GOT3 (cell line): ENCODE measurements around the gene ANO2.

ENCODE experiments used
- DNase-seq: peaks from one replicate; lab custom pipeline; 2025; ENCODE audit warnings: mixed read lengths; lab: John Stamatoyannopoulos, UW

The ANO2 gene

GRCh38 chr12:5916785-5917290 lies 28.2 kb downstream of the ANO2 start:
- no peak for DNase-seq

- no peak for DNase-seq
These were observed 29.5 kb downstream of the ANO2 start for GRCh38 chr12:5915511-5915910.

- DNase-seq: no peak
These were observed 30.5 kb downstream of the ANO2 start for GRCh38 chr12:5914387-5915149.

- no peak for DNase-seq
These were observed 31.7 kb downstream of the ANO2 start for GRCh38 chr12:5913387-5913786.

- no peak for DNase-seq
These were observed 32.4 kb downstream of the ANO2 start for GRCh38 chr12:5912437-5913334.

- no peak for DNase-seq
These were observed 33.0 kb downstream of the ANO2 start for GRCh38 chr12:5912011-5912410.

GRCh38 chr12:5910790-5911548 lies 34.1 kb downstream of the ANO2 start:
- DNase-seq: no peak

GRCh38 chr12:5909560-5909959 lies 35.5 kb downstream of the ANO2 start:
- no peak for DNase-seq

GRCh38 chr12:5908251-5908650 lies 36.8 kb downstream of the ANO2 start:
- no peak for DNase-seq

- DNase-seq: no peak
These were observed 37.3 kb downstream of the ANO2 start for GRCh38 chr12:5907807-5908206.

- no peak for DNase-seq
These were observed 39.3 kb downstream of the ANO2 start for GRCh38 chr12:5905757-5906156.

GRCh38 chr12:5904969-5905368 lies 40.1 kb downstream of the ANO2 start:
- no peak for DNase-seq

- DNase-seq: no peak
These were observed 40.6 kb downstream of the ANO2 start for GRCh38 chr12:5904441-5904840.

GRCh38 chr12:5902736-5903135 lies 42.3 kb downstream of the ANO2 start:
- DNase-seq: no peak

GRCh38 chr12:5901416-5901815 lies 43.6 kb downstream of the ANO2 start:
- DNase-seq: no peak

GRCh38 chr12:5900533-5901205 lies 44.4 kb downstream of the ANO2 start:
- no peak for DNase-seq

- DNase-seq: no peak
These were observed 45.0 kb downstream of the ANO2 start for GRCh38 chr12:5900076-5900475.

GRCh38 chr12:5899675-5900074 lies 45.4 kb downstream of the ANO2 start:
- no peak for DNase-seq

- DNase-seq: no peak
These were observed 46.2 kb downstream of the ANO2 start for GRCh38 chr12:5898874-5899273.

- DNase-seq: no peak
These were observed 55.5 kb downstream of the ANO2 start for GRCh38 chr12:5889381-5890047.

GRCh38 chr12:5888816-5889315 lies 56.2 kb downstream of the ANO2 start:
- DNase-seq: no peak
